HG03095 (cell line): ENCODE data around the gene PFKP.
"Not testable (repeated sequence)": the region's sequence is repeated elsewhere in the genome, so short reads cannot be mapped to it uniquely, and the experiment has no call there.

Source experiments
- ATAC-seq: cut with Tn5 transposase; IDR thresholded peaks from one replicate; pipeline ENCODE4 v1.9.1; 2021; ENCODE audit warnings: moderate library complexity; ENCODE audit not compliant: unreplicated experiment

The PFKP gene

DNA sequence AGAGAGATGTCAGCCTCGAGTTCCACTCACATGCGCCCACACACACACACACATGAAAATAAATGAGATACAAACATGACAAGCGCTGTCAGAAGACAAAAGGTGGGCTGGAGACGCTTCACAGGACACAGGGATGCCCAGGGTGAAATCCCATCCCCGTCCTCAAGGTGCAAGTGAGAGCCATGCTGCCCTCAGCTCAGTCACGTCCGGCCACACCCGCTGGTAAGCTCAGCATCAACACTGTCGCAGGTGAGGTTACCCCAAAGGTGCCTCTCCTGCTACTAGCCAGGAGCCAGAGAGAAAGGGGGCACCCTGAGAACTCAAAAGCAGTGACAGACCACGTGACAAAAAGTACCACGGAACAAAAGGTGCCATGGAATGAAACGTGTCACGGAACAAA is 83.0 kb downstream of the PFKP start:
- ATAC-seq, result no peak

DNA sequence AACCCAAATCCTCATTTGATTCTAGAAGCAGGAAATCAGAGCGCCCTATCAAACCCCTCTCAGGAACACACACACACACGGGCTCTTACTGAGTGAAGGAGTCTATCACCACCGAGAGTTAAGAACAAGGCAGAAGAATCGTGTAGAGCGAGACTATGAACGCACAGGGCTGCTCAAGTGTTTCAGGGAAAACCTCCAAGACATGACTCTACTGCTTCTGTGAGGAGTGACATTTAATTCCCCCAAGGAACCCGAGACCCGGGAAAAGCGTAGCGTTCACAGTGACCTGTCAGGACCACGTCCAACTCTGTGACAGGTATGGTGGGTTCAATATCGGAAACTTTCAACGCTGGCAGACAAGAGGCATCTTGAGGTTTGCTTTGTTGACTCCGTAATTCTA is 83.6 kb downstream of the PFKP start:
- no peak for ATAC-seq

- no peak for ATAC-seq
These were observed 84.7 kb downstream of the PFKP start for GRCh38 chr10:3151889-3152565.

DNA sequence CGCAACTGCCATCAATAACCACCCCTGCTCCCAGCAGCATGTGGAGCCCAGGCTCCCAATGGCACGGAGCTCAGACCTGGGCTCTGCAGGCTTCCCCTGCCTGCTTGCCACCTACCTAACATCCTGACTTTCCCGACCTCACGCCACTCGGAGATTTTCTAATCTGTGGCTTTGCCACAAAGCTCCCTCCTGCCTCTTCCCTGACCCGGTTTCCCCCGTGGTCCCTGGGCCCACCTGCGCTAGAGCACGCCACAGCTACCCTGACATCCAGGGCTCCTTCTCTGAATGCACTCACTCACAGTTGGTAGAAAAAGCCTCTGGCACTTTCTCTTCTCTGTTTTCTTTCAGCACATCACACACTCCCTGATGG is 85.2 kb downstream of the PFKP start:
- no peak for ATAC-seq

- ATAC-seq, result no peak
These were observed 87.3 kb downstream of the PFKP start for GRCh38 chr10:3154666-3155065.

GRCh38 chr10:3159152-3159551 is 91.8 kb downstream of the PFKP start:
- ATAC-seq, result no peak

GRCh38 chr10:3162533-3162932 is 95.2 kb downstream of the PFKP start:
- no peak for ATAC-seq

- ATAC-seq, result no peak
These were observed 96.5 kb downstream of the PFKP start for GRCh38 chr10:3163879-3164278.

- no peak for ATAC-seq
These were observed 97.8 kb downstream of the PFKP start for GRCh38 chr10:3165196-3165595.

DNA sequence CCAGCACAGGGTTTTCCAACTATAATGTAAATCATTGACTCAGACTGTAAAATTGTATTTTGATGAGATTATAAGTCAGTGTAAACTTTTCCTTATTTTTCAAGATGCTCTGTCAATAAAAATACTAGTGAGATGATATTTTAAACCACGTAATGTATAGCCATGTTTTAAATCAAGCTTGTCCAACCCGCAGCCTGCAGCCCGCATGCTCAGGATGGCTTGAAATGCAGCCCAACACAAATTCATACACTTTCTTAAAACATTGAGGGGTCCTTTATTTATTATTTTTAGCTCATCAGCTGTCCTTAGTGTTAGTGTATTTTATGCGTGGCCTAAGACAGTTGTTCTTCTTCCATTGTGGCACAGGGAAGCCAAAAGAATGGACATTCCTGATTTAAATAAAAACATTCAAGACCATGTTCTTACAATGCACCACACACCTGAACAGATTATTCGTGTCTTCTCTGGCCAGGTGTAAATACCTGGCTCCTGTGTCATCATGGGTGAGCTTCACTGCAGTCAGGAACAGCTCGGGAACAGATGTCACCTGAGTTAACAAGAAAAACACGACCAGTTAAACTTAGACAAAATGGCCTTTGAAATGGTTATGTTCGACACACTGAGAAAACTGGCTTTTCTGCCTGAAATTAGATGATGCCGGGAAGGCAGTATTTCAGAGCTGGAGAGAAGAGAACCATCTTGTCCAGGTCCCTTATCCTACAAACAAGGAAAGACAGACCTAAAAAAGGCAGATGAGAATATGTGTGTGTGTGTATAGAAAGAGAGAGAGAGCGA is 99.3 kb downstream of the PFKP start:
- no peak for ATAC-seq

DNA sequence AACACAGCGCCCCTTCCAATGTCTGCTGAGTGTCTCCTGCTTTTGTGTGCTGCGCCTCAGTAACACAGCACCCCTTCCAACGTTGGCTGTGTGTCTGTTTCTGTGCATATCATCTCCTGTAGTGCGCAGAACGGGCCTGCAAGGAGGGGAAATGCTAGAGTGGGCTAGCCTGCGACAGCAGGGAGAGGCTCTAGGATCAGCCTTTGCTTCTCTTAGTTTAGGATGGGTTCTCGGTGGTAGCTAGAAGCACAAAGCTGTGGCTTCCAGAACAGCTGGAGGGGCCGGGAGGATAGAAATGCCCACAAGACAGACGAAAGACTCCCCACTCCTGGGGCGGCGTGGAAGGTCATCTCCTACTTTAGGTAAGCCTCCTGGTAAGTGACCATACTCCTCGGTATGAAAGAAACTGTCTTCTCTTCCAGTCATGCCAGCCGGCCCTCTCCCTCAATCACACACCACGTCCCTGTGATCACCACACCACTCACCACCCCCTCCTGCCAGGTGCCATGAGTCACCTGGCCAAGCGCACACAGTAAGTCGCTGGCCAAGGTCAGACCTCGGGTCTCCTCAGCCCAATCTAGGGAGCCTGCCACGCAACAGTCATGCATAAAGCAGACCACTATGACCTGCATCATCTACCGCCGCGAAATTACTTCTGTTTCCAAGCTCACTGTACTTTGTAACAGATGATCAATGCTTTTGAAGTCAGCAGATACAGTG is 100.4 kb downstream of the PFKP start:
- ATAC-seq, result no peak

- ATAC-seq, result no peak
These were observed 101.9 kb downstream of the PFKP start for GRCh38 chr10:3169271-3169670.

- no peak for ATAC-seq
These were observed 102.3 kb downstream of the PFKP start for GRCh38 chr10:3169673-3170072.

GRCh38 chr10:3171488-3171887 is 104.1 kb downstream of the PFKP start:
- not testable (repeated sequence) for ATAC-seq

- no peak for ATAC-seq
These were observed 104.7 kb downstream of the PFKP start for GRCh38 chr10:3172081-3172445.

DNA sequence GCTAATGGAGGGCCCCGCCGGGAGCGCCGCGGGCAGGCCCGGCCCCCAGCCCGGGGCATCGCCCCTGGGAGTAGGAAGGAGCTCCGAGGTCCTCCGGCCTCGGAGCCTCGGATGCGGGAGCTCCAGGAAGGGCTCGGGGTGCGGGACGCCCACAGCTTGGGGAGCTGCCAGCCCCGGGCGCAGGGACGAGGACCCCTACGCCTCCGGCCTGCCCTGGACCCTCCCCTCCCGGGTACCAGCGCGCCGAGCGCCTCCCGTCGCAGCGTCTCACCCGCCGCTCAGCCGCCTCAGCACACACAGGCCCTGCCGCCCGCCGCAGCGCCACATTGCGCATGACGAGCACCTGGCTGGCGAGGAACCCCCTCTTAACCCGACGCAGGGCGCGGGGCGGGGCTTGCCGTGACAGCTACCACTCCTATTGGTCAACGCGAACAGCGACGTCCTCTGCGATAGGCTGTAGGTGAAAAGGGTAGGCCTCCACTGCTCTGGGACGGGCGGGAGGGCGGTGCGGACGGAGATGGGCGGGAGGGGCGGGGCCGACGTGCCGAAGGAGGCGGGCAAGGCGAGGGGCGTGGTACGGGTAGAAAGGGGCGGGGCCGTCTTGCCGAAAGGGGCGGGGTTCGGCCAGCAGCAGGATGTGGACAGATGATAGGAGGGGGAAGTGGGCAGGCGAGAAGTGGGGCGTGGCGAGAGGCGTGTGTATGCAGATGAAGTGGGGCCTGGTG is 105.3 kb downstream of the PFKP start, which contains the start of gene PITRM1:
TSS of gene PITRM1 (minus strand) at position 337 of the 725 bp plus-strand sequence. CDS start at position 327, 10 bp downstream.
- ATAC-seq, result peak; percentile 93

- ATAC-seq, result peak; percentile 37
These were observed 106.0 kb downstream of the PFKP start for GRCh38 chr10:3173171-3173878.

DNA sequence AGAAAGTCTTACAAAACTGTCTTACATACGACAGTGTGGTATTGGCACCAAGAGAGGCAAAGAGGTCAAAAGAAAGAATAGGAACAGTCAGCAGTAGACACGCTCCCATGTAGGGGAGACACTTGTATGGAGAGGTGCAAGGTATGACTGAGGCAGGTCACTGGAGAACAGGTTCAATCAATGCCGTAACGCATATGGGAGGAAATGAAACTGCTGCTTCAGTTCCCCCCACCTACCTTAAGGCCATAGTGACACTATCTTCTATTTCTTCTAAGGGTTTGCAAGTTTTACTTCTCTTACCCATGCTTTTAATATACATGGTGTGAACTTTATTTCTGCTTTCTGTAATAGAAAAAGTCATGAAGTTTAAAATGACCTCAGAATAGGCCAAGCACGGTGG is 110.7 kb downstream of the PFKP start:
- no peak for ATAC-seq

- no peak for ATAC-seq
These were observed 111.8 kb downstream of the PFKP start for GRCh38 chr10:3179174-3179573.

GRCh38 chr10:3180355-3181025 is 113.1 kb downstream of the PFKP start:
- ATAC-seq, result no peak
